ENCODE results near the gene TRIM25. TPM values are rescaled to one million over a fixed set of nuclear protein-coding genes. Genes with fewer than 3 reads are reported as not detected.

TRIM25 gene
- total RNA-seq, 1 experiment from 2014 or later = 92.8 TPM

DNA sequence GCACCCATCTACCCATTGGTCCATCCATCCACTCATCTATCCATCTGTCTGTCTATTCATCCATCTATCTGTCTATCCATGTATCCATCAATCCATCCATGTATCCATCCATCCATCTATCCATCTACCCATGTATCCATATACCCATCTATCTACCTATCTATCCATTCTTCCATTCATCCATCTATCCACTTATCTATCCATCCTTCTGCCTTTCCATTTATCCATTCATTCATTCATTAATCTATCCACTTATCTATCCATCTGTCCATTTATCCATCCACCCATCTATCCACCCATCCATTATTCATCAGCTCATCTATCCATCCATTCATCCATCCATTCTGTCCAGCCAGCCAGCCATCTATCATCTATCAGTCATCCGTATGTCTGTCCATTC lies 21.5 kb downstream of the TRIM25 start:
- intact Hi-C loops (cut with micrococcal nuclease; ENCODE audit: unreplicated experiment) = no loop called here
- Histone ChIP-seq H3K36me3 (ENCODE audit: low read depth) (peaks cover 76% of the 10 kb centered on the region), H4K20me1 (ENCODE audit: insufficient read depth) (no peaks in the 10 kb centered on the region), H3F3A (ENCODE audit: insufficient read depth, low read depth) (peaks cover 8% of the 10 kb centered on the region), H3K9me3 (ENCODE audit: insufficient read depth, low read depth) (peaks cover 21% of the 10 kb centered on the region), H3K27ac (no peak overlapping the region), H2AFZ (no peak overlapping the region), H3K9me2 (ENCODE audit: insufficient read depth) (no peaks in the 10 kb centered on the region), H3K4me1 (replicated peaks; ENCODE audit: insufficient read depth) (no peaks in the 10 kb centered on the region), H3K4me2 (no peak overlapping the region), H3K79me2 (ENCODE audit: low read depth) (no peaks in the 10 kb centered on the region), H3K4me3 (no peak overlapping the region), H3K27me3 (ENCODE audit: insufficient read depth, low read depth) (no peaks in the 10 kb centered on the region)
- CTCF ChIA-PET = no interaction called here
- POLR2A ChIA-PET (ENCODE audit: unreplicated experiment) = no interaction called here
- no peak for DNase-seq
- TF ChIP-seq CTCF (conservative IDR thresholded peaks at IDR 0.05) (no peak), EZH2 (IDR thresholded peaks at IDR 0.05; ENCODE audit: low read depth) (no peak)
- no TSS peak for BruUV-seq (replicated peaks)

- intact Hi-C loops (cut with micrococcal nuclease; ENCODE audit: unreplicated experiment) = no loop called here
- no peaks in the 10 kb centered on the region for H3K9me2 ChIP-seq (ENCODE audit: insufficient read depth)
- H2AFZ ChIP-seq = no peak overlapping the region
- H3K4me1 ChIP-seq (replicated peaks; ENCODE audit: insufficient read depth) = no peaks in the 10 kb centered on the region
- no peaks in the 10 kb centered on the region for H3K27me3 ChIP-seq (ENCODE audit: insufficient read depth, low read depth)
- H3K36me3 ChIP-seq (ENCODE audit: low read depth) = peaks cover 82% of the 10 kb centered on the region
- no peak for TF ChIP-seq EZH2 (IDR thresholded peaks at IDR 0.05; ENCODE audit: low read depth)
- TF ChIP-seq CTCF (conservative IDR thresholded peaks at IDR 0.05) = 0 out of 2 replicates have a peak, but pooled peaks have one; percentile 24
- no TSS peak for BruUV-seq (replicated peaks)
- ChIA-PET POLR2A (ENCODE audit: unreplicated experiment) (no interaction called here), CTCF (no interaction called here)
- H3F3A ChIP-seq (ENCODE audit: insufficient read depth, low read depth) = peaks cover 8% of the 10 kb centered on the region
- H3K27ac ChIP-seq = no peak overlapping the region
- peaks cover 26% of the 10 kb centered on the region for H3K9me3 ChIP-seq (ENCODE audit: insufficient read depth, low read depth)
- H3K4me3 ChIP-seq = no peak overlapping the region
- H3K79me2 ChIP-seq (ENCODE audit: low read depth) = no peaks in the 10 kb centered on the region
- no peaks in the 10 kb centered on the region for H4K20me1 ChIP-seq (ENCODE audit: insufficient read depth)
- no peak for DNase-seq
- no peak overlapping the region for H3K4me2 ChIP-seq
These were observed 22.1 kb downstream of the TRIM25 start for GRCh38 chr17:56891751-56892150.

DNA sequence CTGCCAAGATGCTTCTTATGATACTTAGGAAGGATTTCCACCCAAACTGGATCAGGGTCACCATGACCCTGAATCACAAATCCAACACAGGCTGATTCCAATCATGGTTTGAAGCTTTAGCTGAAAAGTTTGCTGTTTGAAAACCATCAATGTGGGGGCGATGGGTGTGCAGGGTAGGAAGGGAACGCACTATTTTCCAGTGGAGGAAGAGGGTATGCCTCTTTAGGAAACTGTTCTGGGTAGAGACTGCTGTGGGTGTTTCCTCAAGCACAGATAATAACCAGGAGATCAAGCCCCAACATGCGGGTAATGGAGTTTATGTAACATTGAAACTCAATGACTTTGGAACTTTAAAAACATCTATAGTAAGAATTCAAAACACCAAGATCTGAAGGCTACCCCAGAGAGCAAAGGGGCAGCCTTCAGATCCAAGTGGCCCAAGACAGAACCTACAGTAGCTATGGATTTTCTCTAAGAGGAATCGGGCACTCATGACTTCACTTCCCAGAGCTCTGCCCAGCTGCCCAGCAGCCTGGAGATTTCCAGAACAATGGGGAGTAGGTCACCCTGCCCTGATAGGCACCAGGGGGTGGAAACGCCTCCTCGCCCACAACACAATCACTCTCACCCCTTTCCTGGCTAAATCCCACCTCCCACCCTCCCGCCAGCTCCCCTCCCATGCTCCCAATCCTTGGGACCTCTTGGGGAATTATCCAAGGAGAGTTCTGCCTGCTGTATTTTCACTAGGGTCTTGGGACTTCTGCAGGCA lies 22.8 kb downstream of the TRIM25 start:
- BruUV-seq (replicated peaks) = no TSS peak
- peaks cover 26% of the 10 kb centered on the region for H3K9me3 ChIP-seq (ENCODE audit: insufficient read depth, low read depth)
- no peak for DNase-seq
- H3K27ac ChIP-seq = no peak overlapping the region
- intact Hi-C loops (cut with micrococcal nuclease; ENCODE audit: unreplicated experiment) = no loop called here
- no peak overlapping the region for H3K4me2 ChIP-seq
- no peaks in the 10 kb centered on the region for H3K4me1 ChIP-seq (replicated peaks; ENCODE audit: insufficient read depth)
- H3F3A ChIP-seq (ENCODE audit: insufficient read depth, low read depth) = peaks cover 8% of the 10 kb centered on the region
- H3K27me3 ChIP-seq (ENCODE audit: insufficient read depth, low read depth) = no peaks in the 10 kb centered on the region
- no peak overlapping the region for H2AFZ ChIP-seq
- POLR2A ChIA-PET (ENCODE audit: unreplicated experiment) = no interaction called here
- H3K36me3 ChIP-seq (ENCODE audit: low read depth) = peaks cover 86% of the 10 kb centered on the region
- no peak for TF ChIP-seq EZH2 (IDR thresholded peaks at IDR 0.05; ENCODE audit: low read depth)
- H3K9me2 ChIP-seq (ENCODE audit: insufficient read depth) = no peaks in the 10 kb centered on the region
- CTCF ChIA-PET = no interaction called here
- H3K4me3 ChIP-seq = no peak overlapping the region
- no peaks in the 10 kb centered on the region for H4K20me1 ChIP-seq (ENCODE audit: insufficient read depth)
- H3K79me2 ChIP-seq (ENCODE audit: low read depth) = no peaks in the 10 kb centered on the region

- BruUV-seq (replicated peaks) = no TSS peak
- TF ChIP-seq CTCF (conservative IDR thresholded peaks at IDR 0.05) (no peak), EZH2 (IDR thresholded peaks at IDR 0.05; ENCODE audit: low read depth) (no peak)
- peaks cover 26% of the 10 kb centered on the region for H3K9me3 ChIP-seq (ENCODE audit: insufficient read depth, low read depth)
- H3K79me2 ChIP-seq (ENCODE audit: low read depth) = no peaks in the 10 kb centered on the region
- DNase-seq = no peak
- no peak overlapping the region for H3K27ac ChIP-seq
- H2AFZ ChIP-seq = no peak overlapping the region
- H3F3A ChIP-seq (ENCODE audit: insufficient read depth, low read depth) = peaks cover 8% of the 10 kb centered on the region
- H3K9me2 ChIP-seq (ENCODE audit: insufficient read depth) = no peaks in the 10 kb centered on the region
- POLR2A ChIA-PET (ENCODE audit: unreplicated experiment) = no interaction called here
- H3K4me1 ChIP-seq (replicated peaks; ENCODE audit: insufficient read depth) = no peaks in the 10 kb centered on the region
- no peak overlapping the region for H3K4me3 ChIP-seq
- no peak overlapping the region for H3K4me2 ChIP-seq
- intact Hi-C loops (cut with micrococcal nuclease; ENCODE audit: unreplicated experiment) = no loop called here
- H3K27me3 ChIP-seq (ENCODE audit: insufficient read depth, low read depth) = no peaks in the 10 kb centered on the region
- H3K36me3 ChIP-seq (ENCODE audit: low read depth) = peaks cover 79% of the 10 kb centered on the region
- CTCF ChIA-PET = no interaction called here
- H4K20me1 ChIP-seq (ENCODE audit: insufficient read depth) = no peaks in the 10 kb centered on the region
These were observed 23.5 kb downstream of the TRIM25 start for GRCh38 chr17:56890390-56890789.
